Measurements from ENCODE around the gene CDH13. TPM values are rescaled to one million over a fixed set of nuclear protein-coding genes. Genes with fewer than 3 reads are reported as not detected.

CDH13 gene
- total and polyA plus RNA-seq, 2 of the 8 experiments (the other 6 are each of a cell fraction or from before 2014, with no cell fraction given), result 2.3 to 2.4 TPM

DNA sequence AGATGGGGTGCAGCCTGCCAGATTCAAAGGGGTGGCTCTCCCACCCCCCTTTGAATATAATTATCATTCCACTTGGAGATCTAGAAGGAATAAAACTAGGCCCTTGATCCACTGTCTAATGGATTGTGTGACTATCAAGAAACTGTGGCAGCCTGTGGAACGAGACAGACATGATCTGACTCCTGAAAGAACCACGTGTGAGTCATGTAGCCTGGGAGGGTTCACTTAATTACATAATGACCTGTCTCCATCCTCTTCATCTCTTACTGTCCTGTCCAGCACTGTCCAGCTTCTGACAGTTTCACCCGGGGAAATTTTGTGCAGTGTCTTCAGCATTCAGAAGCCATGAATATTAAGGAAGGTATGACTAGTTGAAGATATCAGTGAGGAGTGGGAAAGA lies 43.3 kb upstream of the CDH13 start (continued):
- no peak for TF ChIP-seq SP4 (IDR thresholded peaks at IDR 0.05; ENCODE audit: low read length)
- no peak for TF ChIP-seq JUN (IDR thresholded peaks at IDR 0.05; ENCODE audit: low read depth, low read length)
